Natural killer cell (primary cell): ENCODE results near the gene MRGPRD. TPM values are rescaled to one million over a fixed set of nuclear protein-coding genes. Genes with fewer than 3 reads are reported as not detected.
A peak's percentile ranks its signal among the peaks of the same experiment; 100 is the strongest.

ENCODE experiments used
- ATAC-seq, 3 donors: fragments of 150-1000 bp in 2 of 3; fragments of 200-7000 bp in 1 of 3; cut with Tn5 transposase; 1 replicate in 1 of 3; 2 replicates in 2 of 3; pipeline ENCODE4 v1.10.0; 2021; ENCODE audit warnings: mild to moderate bottlenecking in 2 of 3, moderate library complexity in 2 of 3
- DNase-seq, 2 donors: peaks; one replicate each; pipeline versions ENCODE4 v3.0.0 to v3.0.0-alpha.2; 2013 to 2021; ENCODE audit warnings: mixed read lengths in 1 of 2
- H3K27ac ChIP-seq: one replicate; pipeline ENCODE4 v1.5.1; 2013; ENCODE audit warnings: mild to moderate bottlenecking, low read length
- H3K27me3 ChIP-seq: one replicate; pipeline ENCODE4 v1.6.1; 2013; ENCODE audit warnings: low read length; ENCODE audit not compliant: control insufficient read depth, insufficient read depth
- H3K36me3 ChIP-seq: one replicate; pipeline ENCODE4 v1.6.1; 2013; ENCODE audit warnings: low read length; ENCODE audit not compliant: control insufficient read depth, insufficient read depth
- H3K4me1 ChIP-seq: one replicate; pipeline ENCODE4 v1.6.1; 2013; ENCODE audit warnings: low read length; ENCODE audit not compliant: control insufficient read depth, insufficient read depth
- H3K4me3 ChIP-seq: one replicate; pipeline ENCODE4 v1.5.1; 2013; ENCODE audit warnings: low read length
- H3K9me3 ChIP-seq: one replicate; pipeline ENCODE4 v1.6.1; 2013; ENCODE audit warnings: low read length; ENCODE audit not compliant: control insufficient read depth, insufficient read depth
- H3K27ac Mint-ChIP-seq, 2 donors: one replicate each; pipeline ENCODE4 v1.8.0; 2022; ENCODE audit warnings: mild to moderate bottlenecking in 2 of 2, mixed read lengths in 2 of 2, moderate library complexity in 1 of 2
- H3K27me3 Mint-ChIP-seq, 2 donors: one replicate each; pipeline ENCODE4 v1.8.0; 2022; ENCODE audit warnings: low read depth in 2 of 2, mixed read lengths in 2 of 2
- H3K36me3 Mint-ChIP-seq: one replicate; pipeline ENCODE4 v1.8.0; 2022; ENCODE audit warnings: mixed read lengths
- H3K4me1 Mint-ChIP-seq, 2 donors: one replicate each; pipeline ENCODE4 v1.8.0; 2022; ENCODE audit warnings: mixed read lengths in 2 of 2
- H3K4me3 Mint-ChIP-seq: one replicate; pipeline ENCODE4 v1.8.0; 2022; ENCODE audit warnings: mild to moderate bottlenecking, moderate library complexity, mixed read lengths
- H3K9me3 Mint-ChIP-seq, 2 donors: one replicate each; pipeline ENCODE4 v1.8.0; 2022; ENCODE audit warnings: mixed read lengths in 2 of 2
- WGBS: methylation state at CpG from one replicate; pipeline ENCODE4 v1.1.7; 2013; ENCODE audit warnings: missing lambda C conversion rate; ENCODE audit not compliant: insufficient coverage; 5-methylcytosine and 5-hydroxymethylcytosine counted together
- intact Hi-C: fragments of 100-400 bp; cut with micrococcal nuclease; formaldehyde crosslinking; loops from one replicate; pipeline ENCODE4 v1.14.2; 2022
- total RNA-seq, 4 donors: library from RNA; stranded (reverse); fragments of 120-200 nt in 1 of 4; gene quantifications; one replicate each; pipeline versions ENCODE4 v1.2.3 to v1.2.4, GENCODE V29; 2013 to 2022
- TF ChIP-seq, protein P1 (sequence below): fragments of 200-600 bp; IDR thresholded peaks from one replicate; pipeline ENCODE4 v1.8.0; 2022; ENCODE audit warnings: antibody characterized with exemption

The MRGPRD gene
- total RNA-seq, 3 donors from 2014 or later (not counting 1 experiment from before 2014, with no cell fraction given), result not detected

DNA sequence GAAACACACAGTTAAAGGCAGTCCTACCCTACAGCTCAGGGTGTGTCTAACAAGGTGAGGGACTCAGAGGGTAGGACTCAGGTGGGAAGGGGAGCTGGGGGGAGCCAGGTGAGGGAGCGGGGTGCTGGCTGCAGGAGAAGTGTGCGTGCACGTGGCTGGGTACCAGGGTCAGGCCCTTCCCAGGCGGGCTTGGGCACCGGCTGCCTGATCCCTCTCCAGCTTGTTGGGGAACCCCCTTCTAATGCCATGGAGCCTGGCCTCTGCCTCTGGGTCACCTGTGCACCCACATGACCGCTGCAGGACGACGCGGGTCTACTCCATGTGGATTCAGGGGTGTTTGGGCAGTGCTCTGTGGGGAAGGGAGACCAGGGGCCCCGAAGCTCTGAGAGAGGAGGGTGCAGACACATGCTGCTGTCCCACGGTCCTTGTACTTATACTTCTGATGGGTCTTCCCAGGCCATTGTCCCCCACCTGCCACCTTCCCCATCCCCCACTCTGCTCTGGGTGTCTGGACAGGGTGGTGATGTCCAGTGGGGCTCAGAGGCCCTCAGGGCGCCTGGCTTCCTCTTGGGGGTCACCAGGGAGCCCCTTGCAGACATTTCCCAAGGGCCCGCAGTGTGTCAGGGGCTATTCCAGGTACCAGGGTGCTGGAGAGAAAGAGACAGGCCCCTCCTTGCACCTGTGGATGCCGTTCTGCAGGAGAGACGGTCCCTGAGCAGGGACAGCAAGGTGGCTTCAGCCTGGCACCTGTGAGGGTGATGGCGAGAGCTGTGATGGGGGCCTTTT is 10.4 kb upstream of the MRGPRD start:
- no peak overlapping the region for H3K27ac Mint-ChIP-seq

GRCh38 chr11:68989936-68990606 is 9.3 kb upstream of the MRGPRD start:
- no peaks in the 10 kb centered on the region for H3K36me3 ChIP-seq
- DNase-seq (no peak), ATAC-seq (no peak)
- H3K27ac ChIP-seq, result no peak overlapping the region
- intact Hi-C loops, result no loop called here
- peaks cover 3 to 4% of the 10 kb centered on the region in 2 donors for H3K9me3 Mint-ChIP-seq
- no peaks in the 10 kb centered on the region for H3K4me1 ChIP-seq
- H3K4me1 Mint-ChIP-seq, result no peaks in the 10 kb centered on the region
- no peak overlapping the region for H3K4me3 Mint-ChIP-seq
- H3K4me3 ChIP-seq, result no peak overlapping the region
- peaks cover 3% of the 10 kb centered on the region for H3K27me3 ChIP-seq
- WGBS, result 79% methylated on average over 7 of the region's 8 CpGs
- no peak overlapping the region for H3K27ac Mint-ChIP-seq
- H3K36me3 Mint-ChIP-seq, result peaks cover 14% of the 10 kb centered on the region
- no peaks in the 10 kb centered on the region for H3K9me3 ChIP-seq
- peaks cover 22 to 45% of the 10 kb centered on the region in 2 donors for H3K27me3 Mint-ChIP-seq
- TF ChIP-seq, protein P1, sequence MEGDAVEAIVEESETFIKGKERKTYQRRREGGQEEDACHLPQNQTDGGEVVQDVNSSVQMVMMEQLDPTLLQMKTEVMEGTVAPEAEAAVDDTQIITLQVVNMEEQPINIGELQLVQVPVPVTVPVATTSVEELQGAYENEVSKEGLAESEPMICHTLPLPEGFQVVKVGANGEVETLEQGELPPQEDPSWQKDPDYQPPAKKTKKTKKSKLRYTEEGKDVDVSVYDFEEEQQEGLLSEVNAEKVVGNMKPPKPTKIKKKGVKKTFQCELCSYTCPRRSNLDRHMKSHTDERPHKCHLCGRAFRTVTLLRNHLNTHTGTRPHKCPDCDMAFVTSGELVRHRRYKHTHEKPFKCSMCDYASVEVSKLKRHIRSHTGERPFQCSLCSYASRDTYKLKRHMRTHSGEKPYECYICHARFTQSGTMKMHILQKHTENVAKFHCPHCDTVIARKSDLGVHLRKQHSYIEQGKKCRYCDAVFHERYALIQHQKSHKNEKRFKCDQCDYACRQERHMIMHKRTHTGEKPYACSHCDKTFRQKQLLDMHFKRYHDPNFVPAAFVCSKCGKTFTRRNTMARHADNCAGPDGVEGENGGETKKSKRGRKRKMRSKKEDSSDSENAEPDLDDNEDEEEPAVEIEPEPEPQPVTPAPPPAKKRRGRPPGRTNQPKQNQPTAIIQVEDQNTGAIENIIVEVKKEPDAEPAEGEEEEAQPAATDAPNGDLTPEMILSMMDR, result no peak

More for the DNA sequence above, 10.4 kb upstream of the MRGPRD start:
- Mint-ChIP-seq H3K9me3 (peaks cover 3 to 4% of the 10 kb centered on the region in 2 donors), H3K4me1 (no peaks in the 10 kb centered on the region), H3K4me3 (no peak overlapping the region), H3K36me3 (peaks cover 13% of the 10 kb centered on the region), H3K27me3 (peaks cover 19 to 42% of the 10 kb centered on the region in 2 donors)
- no peaks in the 10 kb centered on the region for H3K9me3 ChIP-seq
- TF ChIP-seq, protein P1, result no peak
- no peak overlapping the region for H3K4me3 ChIP-seq
- H3K36me3 ChIP-seq, result no peaks in the 10 kb centered on the region
- peaks cover 3% of the 10 kb centered on the region for H3K27me3 ChIP-seq
- ATAC-seq (peak in 1 of 3 donors; percentile 24), DNase-seq (no peak)
- 84% methylated on average over 16 of the region's 16 CpGs for WGBS
- H3K27ac ChIP-seq, result no peak overlapping the region
- H3K4me1 ChIP-seq, result no peaks in the 10 kb centered on the region
- intact Hi-C loops, result no loop called here

GRCh38 chr11:68988491-68988890 is 7.7 kb upstream of the MRGPRD start:
- Mint-ChIP-seq H3K9me3 (peaks cover 3 to 4% of the 10 kb centered on the region in 2 donors), H3K27ac (no peak overlapping the region), H3K4me3 (no peak overlapping the region), H3K36me3 (peaks cover 14% of the 10 kb centered on the region), H3K4me1 (no peaks in the 10 kb centered on the region), H3K27me3 (peaks cover 21 to 47% of the 10 kb centered on the region in 2 donors)
- Histone ChIP-seq H3K36me3 (no peaks in the 10 kb centered on the region), H3K9me3 (no peaks in the 10 kb centered on the region), H3K27ac (no peak overlapping the region), H3K4me3 (no peak overlapping the region), H3K27me3 (peaks cover 3% of the 10 kb centered on the region), H3K4me1 (no peaks in the 10 kb centered on the region)
- intact Hi-C loops, result no loop called here
- ATAC-seq, result no peak
- no peak for DNase-seq
- TF ChIP-seq, protein P1, result no peak
